GM12874 (cell line): Measurements from ENCODE around the gene ELP1.

Source experiments
- CTCF ChIP-seq: IDR thresholded peaks from 2 replicates; pipeline ENCODE4 v1.5.1; 2011; ENCODE audit warnings: low read depth, mild to moderate bottlenecking, control low read depth, low read length, moderate library complexity; ENCODE audit not compliant: insufficient read depth

Gene ELP1

GRCh38 chr9:108933718-108934322 lies at the start of gene ELP1:
TSS of gene ELP1 (minus strand) at chr9:108934124. CDS start at chr9:108931146, 2,978 bp downstream.
- 0 out of 2 replicates have a peak, but pooled peaks have one; percentile 32 for TF ChIP-seq CTCF

GRCh38 chr9:108980893-108981292 lies 47.0 kb upstream of the ELP1 start:
- TF ChIP-seq CTCF, result no peak

GRCh38 chr9:108978205-108978604 lies 44.3 kb upstream of the ELP1 start:
- TF ChIP-seq CTCF, result no peak

- no peak for TF ChIP-seq CTCF
Measured at GRCh38 chr9:108973895-108974294, 40.0 kb upstream of the ELP1 start.

- no peak for TF ChIP-seq CTCF
Measured at GRCh38 chr9:108972626-108973209, 38.8 kb upstream of the ELP1 start.

- no peak for TF ChIP-seq CTCF
Measured at GRCh38 chr9:108972186-108972585, 38.3 kb upstream of the ELP1 start.

GRCh38 chr9:108967916-108968315 lies 34.0 kb upstream of the ELP1 start:
- no peak for TF ChIP-seq CTCF
